GM18858 (cell line): ENCODE data around the gene PIP5K1B.
"Not testable (repeated sequence)": the region's sequence is repeated elsewhere in the genome, so short reads cannot be mapped to it uniquely, and the experiment has no call there.

Experiments used
- ATAC-seq: cut with Tn5 transposase; IDR thresholded peaks from one replicate; pipeline ENCODE4 v1.9.1; 2021; ENCODE audit not compliant: unreplicated experiment

The PIP5K1B gene

DNA sequence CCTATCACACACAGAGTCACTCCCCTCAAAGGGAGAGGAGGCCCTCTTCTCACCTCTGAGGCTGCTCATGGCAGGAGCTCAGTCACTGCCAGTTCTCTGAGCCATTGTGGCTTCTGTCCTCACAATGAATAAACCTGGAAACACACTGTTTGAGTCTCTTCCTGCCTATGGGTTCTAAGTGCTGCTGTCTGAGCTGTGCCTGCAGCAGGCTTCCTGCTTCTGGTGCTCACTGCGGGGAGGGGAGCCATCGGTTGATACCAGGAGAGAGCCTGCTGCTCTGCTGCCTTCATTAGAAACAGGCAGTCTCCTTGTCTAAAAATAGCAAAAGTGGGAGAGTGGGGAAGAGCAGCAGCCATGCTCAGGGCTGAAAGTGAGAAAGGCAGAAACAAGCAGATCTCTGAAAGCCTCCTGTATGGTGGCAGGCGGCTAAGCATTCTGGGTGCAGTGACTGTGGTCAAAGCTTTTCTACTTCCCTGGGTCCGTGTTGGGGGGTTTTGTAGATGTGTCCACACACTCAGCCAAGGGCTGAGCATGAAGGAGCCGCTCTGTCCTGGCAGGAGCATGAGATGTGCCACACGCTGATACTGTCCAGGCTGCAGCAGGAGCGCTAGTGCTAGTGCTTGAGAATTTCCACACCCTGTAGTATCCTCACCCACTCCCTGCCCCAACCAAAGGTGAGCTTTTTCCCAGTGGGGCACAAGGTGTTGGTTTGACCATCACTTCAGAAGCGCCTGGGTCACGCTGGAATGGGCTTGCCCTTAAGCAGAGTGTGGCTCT lies 274.7 kb downstream of the PIP5K1B start:
- ATAC-seq: no peak

DNA sequence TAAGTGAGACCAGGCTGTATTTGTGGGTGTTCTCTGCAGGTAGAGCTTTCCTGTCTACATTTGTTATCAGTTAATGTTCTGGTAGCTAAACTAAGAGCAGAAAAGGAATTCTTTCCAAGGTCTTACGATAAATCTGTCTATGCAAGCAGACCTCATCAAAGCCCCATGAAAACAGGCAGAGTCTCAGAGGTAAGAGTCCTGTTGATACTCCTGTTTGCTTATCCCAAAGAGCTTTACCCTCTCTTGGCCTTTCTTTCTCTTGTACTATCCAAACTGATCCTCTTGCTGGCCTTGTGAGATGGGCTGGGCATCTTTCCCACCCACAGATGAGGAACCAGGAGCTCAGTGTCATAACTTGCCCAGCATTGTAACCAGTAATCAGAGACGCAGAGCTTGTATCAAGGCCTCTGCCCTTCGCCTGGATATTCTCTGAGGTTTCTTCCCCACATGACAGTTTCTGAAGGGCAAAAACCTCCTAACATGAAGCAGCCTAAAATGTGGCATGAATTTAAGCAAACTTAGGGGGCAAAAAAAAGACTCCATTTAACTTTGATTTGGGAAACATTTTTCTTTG lies 275.4 kb downstream of the PIP5K1B start:
- ATAC-seq: no peak

DNA sequence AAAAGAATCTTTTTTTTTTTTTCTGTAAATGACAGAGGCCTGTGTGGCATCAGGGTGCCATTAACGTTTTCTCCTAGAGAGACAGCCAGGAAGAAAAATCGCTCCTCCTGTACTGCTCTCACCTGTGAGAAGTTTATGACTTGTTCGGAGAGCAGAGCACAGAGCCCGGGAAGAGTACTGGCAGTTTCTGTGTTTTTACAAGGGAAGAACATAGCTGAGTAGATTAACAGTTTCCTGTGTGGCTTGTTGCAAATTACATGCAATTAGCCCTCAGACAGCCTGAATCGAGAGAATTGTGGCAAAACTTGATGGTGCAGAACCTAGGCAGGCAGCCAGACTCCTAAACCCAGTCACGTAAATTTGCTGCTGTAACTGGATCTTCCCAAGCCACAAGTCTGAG lies 276.7 kb downstream of the PIP5K1B start:
- ATAC-seq: peak; percentile 35

DNA sequence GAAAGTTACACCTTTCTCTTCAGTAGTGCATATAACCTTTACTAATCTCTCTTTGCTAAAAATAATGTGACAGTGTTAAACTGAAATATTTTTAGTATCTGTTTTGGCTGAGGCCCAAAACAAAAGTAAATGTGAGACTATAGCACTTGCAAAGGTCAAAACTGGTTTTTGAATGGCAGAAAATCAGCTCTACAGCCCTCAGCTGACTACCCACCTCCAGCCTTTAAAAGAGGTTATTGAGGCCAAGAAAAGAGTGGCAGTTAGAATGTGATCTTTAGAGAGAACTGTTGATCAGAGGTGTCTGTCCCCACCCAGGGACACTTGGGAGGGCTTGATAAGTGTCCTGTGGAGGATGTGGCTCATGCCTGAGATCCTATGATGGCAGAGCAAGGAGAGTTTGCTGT lies 278.0 kb downstream of the PIP5K1B start:
- ATAC-seq: no peak

DNA sequence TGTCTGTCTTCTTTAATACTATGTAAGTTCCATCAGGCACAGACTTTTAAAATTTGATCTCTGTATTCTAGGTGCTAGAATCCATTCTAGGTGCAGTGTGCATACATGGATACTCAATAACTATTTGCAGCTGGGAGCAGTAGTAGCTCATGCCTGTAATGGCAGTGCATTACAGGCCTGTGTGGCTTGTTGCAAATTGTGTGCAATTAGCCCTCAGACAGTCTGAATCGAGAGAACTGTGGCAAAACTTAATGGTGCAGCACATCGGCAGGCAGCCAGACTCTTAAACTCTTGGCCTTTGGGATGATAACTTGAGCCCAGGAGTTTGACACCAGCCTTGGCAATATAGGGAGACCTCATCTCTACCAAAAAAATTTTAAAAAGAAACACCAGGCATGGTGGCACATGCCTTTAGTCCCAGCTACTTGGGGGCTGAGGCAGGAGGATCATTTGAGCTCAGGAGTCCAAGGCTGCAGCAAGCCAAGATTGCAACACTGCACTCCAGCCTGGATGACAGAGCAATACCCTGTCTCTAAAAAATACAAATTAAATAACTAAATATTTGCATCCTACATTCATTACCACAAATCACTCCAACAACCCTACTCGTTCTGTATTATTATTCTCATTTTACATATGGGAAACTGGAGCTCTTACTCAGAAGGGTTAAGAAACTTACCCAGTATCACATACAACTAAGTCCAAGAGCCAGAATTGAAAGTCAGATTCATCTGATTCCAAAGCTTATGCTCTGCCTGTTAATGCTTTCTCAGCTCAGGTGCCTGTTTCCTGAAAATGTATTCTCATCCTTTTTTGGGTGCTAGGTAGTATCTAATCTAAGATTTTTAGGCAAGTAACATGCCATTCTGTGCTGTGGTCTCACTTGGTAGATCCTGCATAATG lies 278.7 kb downstream of the PIP5K1B start:
- ATAC-seq: peak; percentile 36

DNA sequence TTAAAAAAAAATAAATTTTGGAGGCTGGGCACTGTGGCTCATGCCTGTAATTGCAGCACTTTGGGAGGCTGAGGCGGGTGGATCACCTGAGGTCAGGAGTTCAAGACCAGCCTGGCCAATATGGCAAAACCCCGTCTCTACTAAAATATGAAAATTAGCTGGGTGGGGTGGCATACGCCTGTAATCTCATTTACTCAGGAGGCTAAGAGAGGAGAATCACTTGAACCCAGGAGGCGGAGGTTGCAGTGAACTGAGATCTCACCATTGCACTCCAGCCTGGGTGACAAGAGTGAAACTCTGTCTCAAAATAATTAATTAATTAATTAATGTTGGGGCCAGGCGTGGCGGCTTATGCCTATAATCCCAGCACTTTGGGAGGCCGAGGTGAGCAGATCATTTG lies 281.9 kb downstream of the PIP5K1B start:
- ATAC-seq: not testable (repeated sequence)

DNA sequence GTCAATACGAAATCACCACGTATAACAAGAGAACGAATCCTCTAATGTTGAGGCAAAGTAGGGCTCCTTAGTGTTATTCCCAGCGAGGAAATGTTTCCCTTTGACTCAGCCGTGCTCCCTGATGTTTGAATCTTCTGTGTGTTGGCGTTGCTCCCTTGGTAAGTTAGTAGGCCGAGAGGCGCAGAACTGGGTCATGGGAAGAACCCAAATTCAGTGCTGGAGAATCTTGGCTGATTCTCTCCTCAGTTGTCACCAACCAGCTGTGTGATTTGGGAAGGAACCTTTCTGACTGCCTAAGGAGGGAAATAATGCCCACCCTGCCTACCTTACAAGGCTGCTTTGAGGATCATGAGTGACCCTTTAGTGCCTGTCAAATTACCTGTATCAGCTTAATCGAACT lies 286.4 kb downstream of the PIP5K1B start:
- no peak for ATAC-seq

DNA sequence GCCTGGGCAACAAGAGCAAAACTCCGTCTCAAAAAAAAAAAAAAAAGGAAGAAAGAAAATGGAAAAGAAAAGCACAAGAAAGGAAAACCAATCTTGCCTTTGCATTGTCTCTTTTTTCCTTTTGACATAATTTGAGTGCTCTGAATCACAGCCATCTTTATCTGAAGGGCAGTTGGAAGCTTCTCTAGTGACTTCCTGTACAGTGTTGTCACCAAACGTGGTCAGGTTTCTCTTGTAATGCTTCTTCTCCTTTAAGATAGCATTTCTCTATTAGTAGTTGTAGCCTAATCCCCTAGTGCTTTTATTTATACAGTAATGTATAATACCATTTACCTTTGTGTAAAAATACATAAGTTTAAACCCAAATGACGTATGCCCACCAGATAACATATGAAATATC lies 290.7 kb downstream of the PIP5K1B start:
- ATAC-seq: no peak

DNA sequence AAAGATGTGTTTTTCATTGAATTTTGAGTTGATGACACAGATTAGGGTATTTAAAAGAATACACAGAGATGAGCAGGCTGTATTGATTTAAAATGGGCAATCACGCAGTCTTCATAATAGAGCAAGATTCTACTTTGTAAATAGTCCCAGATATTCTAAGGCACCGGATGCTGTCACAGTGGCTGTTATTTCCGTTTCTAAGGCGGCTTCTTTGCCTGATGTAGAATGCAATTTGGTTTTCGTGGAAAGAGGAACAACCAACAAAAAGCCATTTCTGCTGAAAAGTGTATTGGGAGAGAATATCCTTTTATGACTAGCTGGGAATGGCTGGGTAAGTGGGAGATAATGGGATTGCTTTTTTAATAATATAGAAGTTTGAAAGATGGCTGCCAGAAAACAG lies 291.4 kb downstream of the PIP5K1B start:
- no peak for ATAC-seq

DNA sequence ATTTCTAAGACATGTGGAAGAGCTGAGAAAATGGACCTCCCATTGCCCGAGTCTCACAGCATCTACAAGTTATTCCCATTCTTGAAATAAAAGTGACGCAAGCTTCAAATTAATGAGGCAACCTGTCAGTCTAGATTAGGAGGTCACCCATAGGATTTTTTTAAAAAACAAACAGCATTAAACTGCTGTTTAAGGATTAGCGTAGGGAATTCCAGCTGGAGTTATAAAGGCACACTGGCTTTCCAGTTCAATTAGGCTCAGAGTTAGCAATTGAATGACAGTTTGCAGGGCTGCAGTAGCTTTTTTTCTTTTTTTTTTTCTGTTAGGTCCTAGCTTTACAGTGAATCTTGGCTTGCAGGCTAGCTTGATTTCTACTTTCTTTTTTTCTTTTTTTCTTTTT lies 292.6 kb downstream of the PIP5K1B start:
- no peak for ATAC-seq

DNA sequence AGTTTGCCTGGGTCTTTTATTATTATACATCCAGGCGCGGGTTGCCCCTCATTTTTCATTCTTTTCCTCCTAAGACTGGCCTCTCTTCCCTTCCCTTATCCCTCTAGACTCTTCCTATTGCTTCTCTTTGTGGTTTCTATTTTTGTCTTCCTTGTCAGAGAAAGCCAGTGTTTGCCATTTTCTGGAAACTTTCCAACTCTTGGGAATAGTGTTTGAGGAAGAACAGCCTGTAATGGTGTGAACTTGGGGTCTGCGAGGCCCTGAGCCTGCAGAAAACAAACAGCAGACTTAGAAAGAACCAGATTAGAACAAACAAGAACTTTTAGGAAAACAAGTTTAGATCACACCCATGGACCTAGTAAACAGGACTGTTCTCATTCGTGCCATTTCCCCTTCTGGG lies 293.3 kb downstream of the PIP5K1B start:
- ATAC-seq: no peak

DNA sequence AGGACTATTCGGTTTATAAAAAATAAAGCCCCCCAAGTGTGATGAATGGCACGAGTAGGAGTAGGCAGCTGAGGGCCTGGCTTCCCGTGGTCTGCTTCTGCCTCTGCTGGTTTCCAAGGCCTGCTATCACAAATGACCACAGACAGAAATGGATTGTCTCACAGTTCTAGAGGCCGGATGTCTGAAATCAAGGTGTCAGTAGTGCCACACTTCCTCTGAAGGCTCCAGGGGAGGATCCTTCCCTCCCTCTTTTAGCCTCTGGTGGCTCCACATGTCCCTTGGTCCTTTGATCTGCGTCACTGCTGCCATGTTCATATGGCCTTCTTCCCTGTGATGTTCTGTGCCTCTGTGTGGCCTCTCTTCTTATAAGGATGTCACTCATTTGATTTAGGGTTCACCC lies 293.8 kb downstream of the PIP5K1B start:
- ATAC-seq: no peak

DNA sequence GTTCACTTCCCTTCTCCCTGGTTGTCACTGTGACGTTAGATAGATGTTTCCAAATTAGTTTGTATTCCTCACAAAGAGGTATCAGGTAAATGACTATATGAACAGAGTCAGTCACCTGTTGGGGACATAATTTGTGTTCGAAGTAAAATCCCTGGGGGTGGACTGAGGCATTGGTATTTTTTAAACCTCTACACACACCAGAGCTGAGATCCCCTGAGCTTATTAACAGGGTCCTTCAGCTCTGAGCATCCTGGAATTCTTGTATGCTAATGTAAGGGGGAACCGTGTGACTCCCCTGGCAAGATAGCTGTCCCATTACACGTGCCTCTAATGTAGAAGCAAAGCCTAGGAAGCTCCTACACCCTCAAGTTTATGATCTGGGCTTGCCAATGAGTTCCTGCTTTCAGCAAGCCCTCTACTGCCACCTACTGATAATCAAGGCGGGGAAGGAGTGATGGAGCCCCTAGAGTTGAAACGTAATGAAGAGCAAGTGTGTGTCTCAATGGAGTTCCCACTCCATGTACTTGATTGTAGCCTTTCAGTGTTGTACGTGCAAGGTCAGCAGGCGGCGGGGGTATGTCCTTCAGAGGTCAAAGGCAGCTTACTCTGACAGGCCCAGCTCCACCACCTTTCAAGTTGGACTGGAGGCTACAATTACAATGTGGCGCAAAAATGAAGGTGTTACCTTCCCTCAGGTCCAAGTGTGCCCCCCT lies 294.5 kb downstream of the PIP5K1B start:
- peak; percentile 82 for ATAC-seq

DNA sequence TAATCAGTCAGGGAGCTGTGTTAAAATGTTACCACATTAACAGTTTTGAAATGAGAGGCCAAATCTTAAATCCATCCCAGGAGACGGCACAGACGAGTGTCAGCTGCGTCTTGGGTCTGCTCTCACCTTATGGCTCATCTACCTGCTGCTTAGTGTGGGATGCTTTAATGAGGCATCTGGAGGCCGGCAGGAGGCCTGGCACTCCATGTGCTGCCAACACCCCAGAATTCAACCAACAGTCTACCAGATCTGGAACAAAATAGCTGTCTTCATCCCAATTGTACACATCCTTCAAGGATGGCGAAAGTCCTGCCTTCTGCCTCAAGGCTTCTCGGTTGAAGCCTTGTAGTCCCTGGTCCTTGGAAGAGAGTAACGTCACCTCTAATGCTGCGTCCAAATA lies 296.9 kb downstream of the PIP5K1B start:
- ATAC-seq: no peak

DNA sequence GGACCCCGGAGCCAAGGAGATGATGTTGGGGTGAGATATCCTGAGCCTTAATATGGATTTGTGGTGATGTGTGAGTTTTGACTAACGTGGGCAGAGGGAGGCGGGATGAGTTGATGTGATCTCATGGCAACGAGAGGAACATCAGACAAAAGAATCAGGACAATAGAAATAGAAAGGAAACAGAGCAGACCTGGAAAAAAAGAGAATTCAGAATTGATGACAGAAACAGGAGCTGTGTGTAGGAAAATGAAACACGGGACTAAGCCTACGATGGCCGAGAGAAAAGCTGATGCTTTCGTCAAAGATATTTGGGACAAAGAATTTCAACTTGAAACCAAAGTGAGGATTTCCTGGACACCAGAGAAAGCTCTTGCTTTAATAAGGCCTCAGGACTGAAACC lies 298.0 kb downstream of the PIP5K1B start:
- no peak for ATAC-seq

DNA sequence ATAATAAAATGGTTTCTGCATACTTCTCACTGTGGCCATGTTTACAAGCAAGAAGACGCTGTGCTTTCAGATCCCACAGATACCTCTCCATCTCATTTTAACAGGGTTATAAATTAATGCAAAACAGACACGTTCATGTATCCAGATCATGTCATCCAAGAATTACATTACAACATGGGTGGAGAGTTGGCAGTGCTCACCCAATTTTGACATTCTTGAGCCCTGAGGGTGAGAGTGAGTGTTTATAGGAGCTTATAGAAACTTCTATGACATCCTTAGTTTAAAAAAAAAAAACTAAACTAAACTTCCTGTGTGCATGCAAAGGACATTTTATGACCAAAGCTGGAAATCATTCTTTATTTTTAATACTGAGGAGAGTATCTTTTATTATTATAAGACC lies 299.8 kb downstream of the PIP5K1B start:
- ATAC-seq: no peak

DNA sequence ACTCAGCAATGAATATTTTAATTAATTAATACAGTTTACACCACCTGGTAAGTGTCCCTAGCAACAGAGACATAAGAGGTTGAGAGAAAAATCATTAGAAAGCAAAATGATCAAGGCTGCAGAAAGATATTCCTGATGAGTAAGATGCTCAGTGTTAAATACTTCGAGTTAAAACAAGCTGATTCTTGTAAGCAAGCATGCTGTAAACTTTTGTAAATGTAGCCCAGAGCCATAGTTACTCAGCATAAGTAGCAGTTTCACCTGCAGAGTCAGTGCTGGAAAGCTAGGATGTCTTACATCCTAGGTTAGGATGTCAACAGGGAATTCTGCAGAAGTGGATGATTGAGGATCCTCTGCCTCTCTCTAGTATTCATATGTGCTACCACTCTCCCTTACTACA lies 304.7 kb downstream of the PIP5K1B start:
- ATAC-seq: no peak

DNA sequence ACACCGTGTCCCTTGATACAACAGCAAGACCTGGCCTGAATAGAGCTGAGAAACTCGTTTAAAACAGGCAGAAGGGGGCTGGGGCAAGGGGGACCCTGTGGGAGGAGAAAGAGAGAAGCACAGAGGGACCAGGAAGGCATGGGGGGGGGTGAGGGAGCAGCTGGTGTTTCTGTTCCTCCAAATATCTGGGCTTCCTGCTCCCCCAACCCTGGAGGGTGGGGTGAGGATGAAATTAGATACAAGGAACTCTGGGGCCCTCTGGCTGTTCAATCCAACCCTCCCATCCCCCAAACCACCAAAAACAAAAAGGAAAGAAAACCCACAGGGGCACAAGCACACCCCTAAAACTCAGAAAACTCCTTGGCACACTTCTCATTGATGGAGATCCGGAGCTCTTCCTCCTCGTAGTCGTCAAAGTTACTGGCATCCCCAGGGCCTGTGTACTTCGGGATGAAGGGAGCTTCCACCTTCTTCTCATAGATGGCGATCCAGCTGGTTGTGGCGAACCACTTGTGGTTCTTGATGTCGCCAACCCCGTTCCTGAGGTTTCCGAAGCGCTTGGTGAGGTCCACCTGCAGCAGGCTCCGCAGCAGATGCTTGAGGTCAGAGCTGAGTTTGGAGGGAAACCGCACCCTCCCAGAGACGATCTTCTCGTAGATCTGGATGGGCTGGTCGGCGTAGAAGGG lies 307.8 kb downstream of the PIP5K1B start:
- ATAC-seq: no peak

DNA sequence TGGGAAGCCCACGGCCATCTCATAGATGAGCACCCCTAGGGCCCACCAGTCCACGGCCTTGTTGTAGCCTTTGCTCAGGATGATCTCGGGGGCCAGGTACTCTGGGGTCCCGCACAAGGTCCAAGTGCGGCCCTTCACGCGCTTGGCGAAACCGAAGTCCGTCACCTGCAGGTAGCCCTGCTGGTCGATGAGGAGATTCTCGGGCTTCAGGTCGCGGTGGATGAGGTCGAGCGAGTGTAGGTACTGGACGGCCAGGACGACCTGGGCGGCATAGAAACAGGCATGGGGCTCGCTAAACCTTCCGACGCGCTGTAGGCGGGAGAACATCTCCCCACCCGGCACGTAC lies 308.3 kb downstream of the PIP5K1B start:
- no peak for ATAC-seq

DNA sequence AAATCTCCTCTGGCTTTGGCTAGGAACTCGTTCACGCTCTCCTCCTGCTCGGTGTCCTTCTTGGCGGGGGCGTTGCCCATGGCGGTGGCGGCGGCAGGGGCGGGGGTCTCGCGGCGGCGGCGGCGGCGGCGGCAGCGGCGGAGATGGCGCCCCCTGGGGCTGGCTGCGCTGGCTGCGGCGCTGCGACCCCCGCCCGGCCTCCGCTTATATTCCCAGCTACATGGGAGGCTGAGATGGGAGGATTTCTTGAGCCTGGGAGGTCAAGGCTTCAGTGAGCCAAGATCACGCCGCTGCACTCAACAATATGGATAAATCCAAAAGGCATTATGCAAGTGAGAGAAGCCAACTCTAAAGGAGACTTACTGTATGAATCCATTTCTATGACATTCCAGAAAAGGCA lies 309.0 kb downstream of the PIP5K1B start, which contains the start of gene PRKACG:
TSS of gene PRKACG (minus strand) at position 101 of the 400 bp plus-strand sequence. CDS start at position 80, 21 bp downstream.
- ATAC-seq: no peak
